ENCODE results near the gene DGCR8. TPM values are rescaled to one million over a fixed set of nuclear protein-coding genes. Genes with fewer than 3 reads are reported as not detected.

DGCR8 gene
- polyA plus RNA-seq, 2 of the 4 experiments (the other 2 are of a cell fraction) = 18.1 to 21.3 TPM

GRCh38 chr22:20101638-20102037, 21.6 kb downstream of the DGCR8 start:
- no peak for TF ChIP-seq CBX2 (IDR thresholded peaks at IDR 0.05; ENCODE audit: borderline replicate concordance, low read depth)
- TF ChIP-seq MAX (IDR thresholded peaks at IDR 0.05) = no peak
- ChIA-PET POLR2A (no interaction called here), CTCF (interaction anchor here (2.1 kb wide), 1 partner anchor 10 kb away, joined by 11 read pairs; no protein-coding TSS in a partner anchor)
- H3K4me1 ChIP-seq = no peaks in the 10 kb centered on the region
- WGBS (ENCODE audit: missing lambda C conversion rate) = 99% methylated on average over 5 of the region's 8 CpGs
- ATAC-seq = no peak
- no peak overlapping the region for H3K4me2 ChIP-seq
- no peak for DNase-seq (ENCODE audit: low read depth in 1 of 2, low spot score in 1 of 2)
- H3K4me3 ChIP-seq = no peak overlapping the region
- no peak for FAIRE-seq
- H3K27ac ChIP-seq = no peak overlapping the region
- H3K9me3 ChIP-seq = no peaks in the 10 kb centered on the region

GRCh38 chr22:20102203-20102780, 22.3 kb downstream of the DGCR8 start:
- Histone ChIP-seq H3K4me1 (no peaks in the 10 kb centered on the region), H3K27ac (no peak overlapping the region), H3K4me2 (no peak overlapping the region), H3K4me3 (no peak overlapping the region), H3K9me3 (no peaks in the 10 kb centered on the region)
- DNase-seq (ENCODE audit: low read depth in 1 of 2, low spot score in 1 of 2) (no peak), ATAC-seq (peak; percentile 60 to 66; a peak in 4 of 6 replicates), FAIRE-seq (no peak)
- ChIA-PET POLR2A (interaction anchor here (0.7 kb wide), 1 partner anchor 124 kb away, joined by 6 read pairs; no protein-coding TSS in a partner anchor), CTCF (interaction anchor here (2.1 kb wide), 1 partner anchor 9 kb away, joined by 11 read pairs; no protein-coding TSS in a partner anchor)
- no peak for TF ChIP-seq MAZ (IDR thresholded peaks at IDR 0.05; ENCODE audit: borderline replicate concordance, low read depth, low read length)
- no peak for TF ChIP-seq HES2 (IDR thresholded peaks at IDR 0.05)
- no peak for TF ChIP-seq KDM5A (IDR thresholded peaks at IDR 0.05)
- no peak for TF ChIP-seq RARB (CRISPR knock-in tag; IDR thresholded peaks at IDR 0.05)
- WGBS (ENCODE audit: missing lambda C conversion rate) = 96% methylated on average over 11 of the region's 12 CpGs

- no peak for DNase-seq (ENCODE audit: low read depth in 1 of 2, low spot score in 1 of 2)
- Histone ChIP-seq H3K4me1 (no peaks in the 10 kb centered on the region), H3K4me2 (no peak overlapping the region), H3K9me3 (no peaks in the 10 kb centered on the region), H3K4me3 (no peak overlapping the region), H3K27ac (no peak overlapping the region)
- ChIA-PET POLR2A (no interaction called here), CTCF (interaction anchor here (0.7 kb wide), 1 partner anchor 137 kb away, joined by 3 read pairs; no protein-coding TSS in a partner anchor)
- 89% methylated on average over 7 of the region's 7 CpGs for WGBS (ENCODE audit: missing lambda C conversion rate)
- TF ChIP-seq HMGXB4 (CRISPR knock-in tag; IDR thresholded peaks at IDR 0.05; ENCODE audit: borderline replicate concordance) (no peak), NR3C1 (IDR thresholded peaks at IDR 0.05) (no peak), ATOH8 (CRISPR knock-in tag; IDR thresholded peaks at IDR 0.05; ENCODE audit: low read depth) (no peak), ZFP36 (IDR thresholded peaks at IDR 0.05; ENCODE audit: borderline replicate concordance, partially characterized antibody) (no peak), POLR2AphosphoS2 (conservative IDR thresholded peaks at IDR 0.05; ENCODE audit: low read length) (no peak), GATA3 (IDR thresholded peaks at IDR 0.05; ENCODE audit: borderline replicate concordance) (no peak), KDM5A (IDR thresholded peaks at IDR 0.05) (no peak), CBX8 (IDR thresholded peaks at IDR 0.05) (no peak), PHF8 (IDR thresholded peaks at IDR 0.05; ENCODE audit: borderline replicate concordance, low read depth) (no peak), JUNB (IDR thresholded peaks at IDR 0.05) (no peak), BCL3 (IDR thresholded peaks at IDR 0.05) (no peak), HOXA7 (CRISPR knock-in tag; IDR thresholded peaks at IDR 0.05) (no peak), EP300 (IDR thresholded peaks at IDR 0.05) (no peak)
- FAIRE-seq = no peak
- ATAC-seq = no peak
Observed at GRCh38 chr22:20105456-20106204, 25.6 kb downstream of the DGCR8 start.

All from A549 (cell line).